IMR-90 (cell line): ENCODE results near the gene VASN. TPM values are rescaled to one million over a fixed set of nuclear protein-coding genes. Genes with fewer than 3 reads are reported as not detected.
A peak's percentile ranks its signal among the peaks of the same experiment; 100 is the strongest.

Source experiments
- ATAC-seq: fragments of 200-7000 bp; cut with Tn5 transposase; 2 replicates; pipeline ENCODE4 v1.9.1; 2020; ENCODE audit warnings: low read depth, mild to moderate bottlenecking, moderate library complexity
- BruUV-seq: library from RNA; stranded (reverse); fragments of 400-500 nt; replicated peaks from 2 replicates; lab custom pipeline; 2021; lab: Mats Ljungman, UMichigan
- CTCF ChIA-PET: fragments of 300-600 bp; formaldehyde crosslinking; extraction: SDS; loops from one replicate; lab custom pipeline; 2021; ENCODE audit warnings: antibody characterized with exemption; lab: Yijun Ruan, JAX
- POLR2A ChIA-PET: fragments of 300-600 bp; sonication (Branson Sonifier 250); formaldehyde crosslinking; loops from one replicate; lab custom pipeline; 2022; ENCODE audit warnings: antibody characterized with exemption; ENCODE audit not compliant: unreplicated experiment; lab: Charles Lee
- DNase-seq: peaks from one replicate; pipeline ENCODE4 v3.0.0; 2013
- H2AFZ ChIP-seq: replicated peaks from 2 replicates; pipeline ENCODE3; 2013; ENCODE audit warnings: low read length, mild to moderate bottlenecking; ENCODE audit not compliant: poor library complexity
- H2AK5ac ChIP-seq: 2 replicates; pipeline ENCODE4 v1.6.1; 2013; ENCODE audit warnings: low read depth, low read length, inconsistent platforms
- H2AK9ac ChIP-seq: replicated peaks from 2 replicates; pipeline ENCODE3; 2013; ENCODE audit warnings: mild to moderate bottlenecking, low read depth, low read length, moderate library complexity; ENCODE audit not compliant: poor library complexity
- H2BK120ac ChIP-seq: 2 replicates; pipeline ENCODE4 v1.6.1; 2013; ENCODE audit warnings: low read depth, low read length, inconsistent platforms
- H2BK15ac ChIP-seq: 3 replicates; pipeline ENCODE4 v1.6.1; 2013; ENCODE audit warnings: low read depth, low read length, inconsistent platforms
- H2BK20ac ChIP-seq: 2 replicates; pipeline ENCODE4 v1.6.1; 2013; ENCODE audit warnings: low read depth, mild to moderate bottlenecking, inconsistent platforms, low read length, moderate library complexity
- H2BK5ac ChIP-seq: 2 replicates; pipeline ENCODE4 v1.6.1; 2013; ENCODE audit warnings: mild to moderate bottlenecking, low read depth, low read length, inconsistent platforms; ENCODE audit not compliant: poor library complexity, severe bottlenecking
- H3K14ac ChIP-seq: replicated peaks from 2 replicates; pipeline ENCODE4 v1.6.1; 2013; ENCODE audit warnings: low read depth, low read length, inconsistent platforms
- H3K18ac ChIP-seq: 2 replicates; pipeline ENCODE4 v1.6.1; 2013; ENCODE audit warnings: low read depth, low read length, control low read depth
- H3K23ac ChIP-seq: 2 replicates; pipeline ENCODE4 v1.6.1; 2013; ENCODE audit warnings: low read depth, low read length, inconsistent platforms
- H3K27ac ChIP-seq: 2 replicates; pipeline ENCODE4 v1.5.1; 2013; ENCODE audit warnings: mild to moderate bottlenecking, control low read depth, low read length; ENCODE audit not compliant: insufficient read depth
- H3K27me3 ChIP-seq: 2 replicates; pipeline ENCODE4 v1.6.1; 2013; ENCODE audit warnings: low read length; ENCODE audit not compliant: control insufficient read depth, insufficient read depth
- H3K36me3 ChIP-seq: 2 replicates; pipeline ENCODE4 v1.6.1; 2013; ENCODE audit warnings: low read length, mixed read lengths; ENCODE audit not compliant: control insufficient read depth, insufficient read depth
- H3K4ac ChIP-seq: 2 replicates; pipeline ENCODE4 v1.6.1; 2013; ENCODE audit warnings: low read depth, low read length, inconsistent platforms
- H3K4me1 ChIP-seq: 2 replicates; pipeline ENCODE4 v1.6.1; 2013; ENCODE audit warnings: low read length, mixed read lengths; ENCODE audit not compliant: control insufficient read depth, insufficient read depth
- H3K4me2 ChIP-seq: 2 replicates; pipeline ENCODE4 v1.6.1; 2013; ENCODE audit warnings: low read depth, mild to moderate bottlenecking, control low read depth, low read length, moderate library complexity
- H3K4me3 ChIP-seq: 2 replicates; pipeline ENCODE4 v1.5.1; 2013; ENCODE audit warnings: low read depth, mild to moderate bottlenecking, control low read depth, low read length, moderate library complexity; ENCODE audit not compliant: insufficient read depth
- H3K56ac ChIP-seq: 2 replicates; pipeline ENCODE4 v1.6.1; 2013; ENCODE audit warnings: low read length, inconsistent platforms; ENCODE audit not compliant: insufficient read depth; ENCODE audit errors: extremely low read depth
- H3K79me1 ChIP-seq, 2 experiments: 2 replicates each; pipeline ENCODE4 v1.6.1; 2013; ENCODE audit warnings: low read length in 2 of 2, inconsistent platforms in 1 of 2, low read depth in 1 of 2
- H3K9ac ChIP-seq: 2 replicates; pipeline ENCODE4 v1.6.1; 2013; ENCODE audit warnings: low read depth, low read length, control low read depth
- H3K9me1 ChIP-seq: 2 replicates; pipeline ENCODE4 v1.6.1; 2013; ENCODE audit warnings: low read length, inconsistent platforms; ENCODE audit not compliant: insufficient read depth
- H3K9me3 ChIP-seq: 2 replicates; pipeline ENCODE4 v1.6.1; 2013; ENCODE audit warnings: low read length; ENCODE audit not compliant: control insufficient read depth, insufficient read depth
- H4K20me1 ChIP-seq: 2 replicates; pipeline ENCODE4 v1.6.1; 2013; ENCODE audit warnings: low read length, inconsistent platforms; ENCODE audit not compliant: insufficient read depth
- H4K5ac ChIP-seq: 2 replicates; pipeline ENCODE4 v1.6.1; 2013; ENCODE audit warnings: mild to moderate bottlenecking, low read depth, low read length, control low read depth
- H4K8ac ChIP-seq, 2 experiments: 2 replicates each; pipeline ENCODE4 v1.6.1; 2013; ENCODE audit warnings: low read depth in 2 of 2, low read length in 2 of 2, control low read depth in 1 of 2, inconsistent platforms in 1 of 2
- H4K91ac ChIP-seq: 2 replicates; pipeline ENCODE4 v1.6.1; 2013; ENCODE audit warnings: low read depth, low read length, inconsistent platforms; ENCODE audit not compliant: insufficient read depth
- BHLHE40 ChIP-seq: fragments of 150-350 bp; IDR thresholded peaks from 2 replicates; pipeline ENCODE4 v1.6.1; 2016; ENCODE audit warnings: mild to moderate bottlenecking, low read depth, low read length
- CEBPB ChIP-seq: IDR thresholded peaks from 2 replicates; pipeline ENCODE4 v1.6.1; 2012; ENCODE audit warnings: low read depth, low read length, improper control_type of control experiment
- CHD1 ChIP-seq: IDR thresholded peaks from 2 replicates; pipeline ENCODE4 v1.6.1; 2012; ENCODE audit warnings: low read depth, low read length, improper control_type of control experiment
- ELK1 ChIP-seq: fragments of 150-350 bp; IDR thresholded peaks from 2 replicates; pipeline ENCODE4 v1.6.1; 2016; ENCODE audit warnings: low read depth, mild to moderate bottlenecking, low read length, moderate library complexity, borderline replicate concordance
- FOS ChIP-seq: fragments of 150-350 bp; IDR thresholded peaks from 2 replicates; pipeline ENCODE4 v1.6.1; 2016; ENCODE audit warnings: low read depth, low read length
- MAFK ChIP-seq: IDR thresholded peaks from 2 replicates; pipeline ENCODE4 v1.6.1; 2012; ENCODE audit warnings: low read depth, low read length, improper control_type of control experiment
- MAZ ChIP-seq: IDR thresholded peaks from 2 replicates; pipeline ENCODE4 v1.6.1; 2012; ENCODE audit warnings: low read depth, mild to moderate bottlenecking, low read length, improper control_type of control experiment, moderate library complexity, borderline replicate concordance
- MXI1 ChIP-seq: IDR thresholded peaks from 2 replicates; pipeline ENCODE4 v1.6.1; 2012; ENCODE audit warnings: low read depth, mild to moderate bottlenecking, low read length, moderate library complexity, borderline replicate concordance
- NFE2L2 ChIP-seq: fragments of 150-350 bp; IDR thresholded peaks from 2 replicates; pipeline ENCODE4 v1.6.1; 2016; ENCODE audit warnings: low read depth, mild to moderate bottlenecking, low read length
- POLR2A ChIP-seq: IDR thresholded peaks from 2 replicates; pipeline ENCODE4 v1.6.1; 2012; ENCODE audit warnings: mild to moderate bottlenecking, low read depth, low read length
- RAD21 ChIP-seq: IDR thresholded peaks from 2 replicates; pipeline ENCODE4 v1.6.1; 2012; ENCODE audit warnings: low read length, improper control_type of control experiment
- RCOR1 ChIP-seq: IDR thresholded peaks from 2 replicates; pipeline ENCODE4 v1.6.1; 2012; ENCODE audit warnings: mild to moderate bottlenecking, low read length, improper control_type of control experiment; ENCODE audit not compliant: insufficient replicate concordance
- RFX5 ChIP-seq: IDR thresholded peaks from 2 replicates; pipeline ENCODE4 v1.8.0; 2012; ENCODE audit warnings: low read depth, mild to moderate bottlenecking, low read length, moderate library complexity
- WGBS, 2 experiments: methylation state at CpG; one replicate each; pipeline versions ENCODE4 v1.1.5 to v1.1.7; 2013; ENCODE audit warnings: missing lambda C conversion rate in 2 of 2; ENCODE audit not compliant: insufficient read length in 1 of 2; ENCODE audit errors: extremely low coverage in 2 of 2; 5-methylcytosine and 5-hydroxymethylcytosine counted together
- dilution Hi-C: fragments of 300-500 bp; cut with HindIII; formaldehyde crosslinking; loops from one replicate; pipeline ENCODE4 v1.14.3; 2018; ENCODE audit warnings: low sequenced_read_pairs; ENCODE audit not compliant: unreplicated experiment
- in situ Hi-C: fragments of 300-500 bp; cut with MboI; formaldehyde crosslinking; loops from 3 replicates; pipeline ENCODE4 v1.14.3; 2019; ENCODE audit warnings: low sequenced_read_pairs, inconsistent platforms, mixed read lengths
- intact Hi-C: fragments of 100-400 bp; cut with micrococcal nuclease; formaldehyde crosslinking; loops from 2 replicates; pipeline ENCODE4 v1.10.0; 2022
- polyA plus RNA-seq, 3 experiments: library from polyadenylated mRNA; depleted of rRNA; stranded (reverse); fragments of >200 nt; gene quantifications; 2 replicates each; pipeline ENCODE4 v1.2.3, GENCODE V29; 2012; ENCODE audit warnings: low replicate concordance in 1 of 3
- total RNA-seq: library from RNA; depleted of rRNA; stranded (reverse); fragments of >200 nt; gene quantifications from 2 replicates; pipeline ENCODE4 v1.2.3, GENCODE V29; 2012
- TF ChIP-seq, protein P1 (sequence below): conservative IDR thresholded peaks from 2 replicates; pipeline ENCODE4 v1.5.1; 2012; ENCODE audit warnings: mild to moderate bottlenecking, low read depth, low read length, improper control_type of control experiment
- TF ChIP-seq, protein P2 (sequence below): fragments of 150-350 bp; IDR thresholded peaks from 2 replicates; pipeline ENCODE4 v1.6.1; 2017; ENCODE audit warnings: mild to moderate bottlenecking, antibody characterized with exemption, low read length, low read depth

Gene VASN
- total and polyA plus RNA-seq, 2 of the 4 experiments (the other 2 are of a cell fraction) = 9.3 to 87.2 TPM

GRCh38 chr16:4332623-4333307 is 38.9 kb upstream of the VASN start:
- Histone ChIP-seq H2BK20ac (no peak overlapping the region), H3K79me1 (peaks cover 12 to 73% of the 10 kb centered on the region in 2 experiments; a peak in 3 of 4 replicates), H3K14ac (no peak overlapping the region), H2AK5ac (no peak overlapping the region), H3K36me3 (peaks cover 34% of the 10 kb centered on the region), H2AK9ac (peak overlapping the region; percentile 37), H3K27me3 (no peaks in the 10 kb centered on the region), H3K27ac (no peak overlapping the region), H3K56ac (no peak overlapping the region), H3K9me1 (peaks cover 8% of the 10 kb centered on the region), H2BK5ac (no peak overlapping the region), H3K9me3 (no peaks in the 10 kb centered on the region), H2AFZ (no peak overlapping the region), H4K8ac (no peak overlapping the region), H3K4ac (no peak overlapping the region), H4K20me1 (peaks cover 62% of the 10 kb centered on the region), H3K4me2 (no peak overlapping the region), H4K91ac (no peak overlapping the region), H2BK15ac (no peak overlapping the region), H4K5ac (no peak overlapping the region), H3K18ac (no peak overlapping the region), H2BK120ac (no peak overlapping the region), H3K9ac (no peak overlapping the region), H3K4me3 (no peak overlapping the region), H3K4me1 (peaks cover 17% of the 10 kb centered on the region), H3K23ac (no peak overlapping the region)
- intact Hi-C loops (loop anchor here (5.0 kb wide), 1 partner anchor 215 kb away; the partner anchor contains the start of gene ADCY9), dilution Hi-C loops (no loop called here), in situ Hi-C loops (loop anchor here (5.0 to 10.0 kb wide), 2 partner anchors 130 to 348 kb away; no protein-coding TSS in a partner anchor)
- CTCF ChIA-PET = interaction anchor here (1.0 to 1.1 kb wide), 2 partner anchors 44 to 70 kb away, joined by 3 read pairs; no protein-coding TSS in a partner anchor
- no peak for ATAC-seq
- DNase-seq = no peak
- BruUV-seq = no TSS peak
- POLR2A ChIA-PET = no interaction called here
- 95% methylated on average over 8 of the region's 19 CpGs; no CpG with 5 or more reads in 1 of the 2 experiments for WGBS, 2 experiments
- no peak for TF ChIP-seq CHD1
- TF ChIP-seq RFX5 = no peak
- no peak for TF ChIP-seq RAD21
- TF ChIP-seq MAFK = no peak
- TF ChIP-seq MAZ = no peak
- no peak for TF ChIP-seq FOS
- no peak for TF ChIP-seq NFE2L2
- no peak for TF ChIP-seq CEBPB
- no peak for TF ChIP-seq BHLHE40
- TF ChIP-seq, protein P1, sequence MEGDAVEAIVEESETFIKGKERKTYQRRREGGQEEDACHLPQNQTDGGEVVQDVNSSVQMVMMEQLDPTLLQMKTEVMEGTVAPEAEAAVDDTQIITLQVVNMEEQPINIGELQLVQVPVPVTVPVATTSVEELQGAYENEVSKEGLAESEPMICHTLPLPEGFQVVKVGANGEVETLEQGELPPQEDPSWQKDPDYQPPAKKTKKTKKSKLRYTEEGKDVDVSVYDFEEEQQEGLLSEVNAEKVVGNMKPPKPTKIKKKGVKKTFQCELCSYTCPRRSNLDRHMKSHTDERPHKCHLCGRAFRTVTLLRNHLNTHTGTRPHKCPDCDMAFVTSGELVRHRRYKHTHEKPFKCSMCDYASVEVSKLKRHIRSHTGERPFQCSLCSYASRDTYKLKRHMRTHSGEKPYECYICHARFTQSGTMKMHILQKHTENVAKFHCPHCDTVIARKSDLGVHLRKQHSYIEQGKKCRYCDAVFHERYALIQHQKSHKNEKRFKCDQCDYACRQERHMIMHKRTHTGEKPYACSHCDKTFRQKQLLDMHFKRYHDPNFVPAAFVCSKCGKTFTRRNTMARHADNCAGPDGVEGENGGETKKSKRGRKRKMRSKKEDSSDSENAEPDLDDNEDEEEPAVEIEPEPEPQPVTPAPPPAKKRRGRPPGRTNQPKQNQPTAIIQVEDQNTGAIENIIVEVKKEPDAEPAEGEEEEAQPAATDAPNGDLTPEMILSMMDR = no peak
- TF ChIP-seq POLR2A = no peak
- no peak for TF ChIP-seq MXI1
- TF ChIP-seq, protein P2, sequence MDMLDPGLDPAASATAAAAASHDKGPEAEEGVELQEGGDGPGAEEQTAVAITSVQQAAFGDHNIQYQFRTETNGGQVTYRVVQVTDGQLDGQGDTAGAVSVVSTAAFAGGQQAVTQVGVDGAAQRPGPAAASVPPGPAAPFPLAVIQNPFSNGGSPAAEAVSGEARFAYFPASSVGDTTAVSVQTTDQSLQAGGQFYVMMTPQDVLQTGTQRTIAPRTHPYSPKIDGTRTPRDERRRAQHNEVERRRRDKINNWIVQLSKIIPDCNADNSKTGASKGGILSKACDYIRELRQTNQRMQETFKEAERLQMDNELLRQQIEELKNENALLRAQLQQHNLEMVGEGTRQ = no peak
- TF ChIP-seq ELK1 = no peak
- no peak for TF ChIP-seq RCOR1
